ENCODE measurements around the gene PCBP3. TPM values are rescaled to one million over a fixed set of nuclear protein-coding genes. Genes with fewer than 3 reads are reported as not detected.

The PCBP3 gene
- total and polyA plus RNA-seq, 2 donors from 2014 or later = 2.3 to 5.4 TPM

GRCh38 chr21:45875416-45875760 lies 231.9 kb downstream of the PCBP3 start:
- H3K4me1 ChIP-seq (ENCODE audit: control insufficient read depth in 2 of 3, insufficient read depth in 2 of 3, low read depth in 1 of 3, low read length in 3 of 3) = peaks cover 0 to 4% (median 0%) of the 10 kb centered on the region in 3 donors
- H3K27ac ChIP-seq (ENCODE audit: low read depth in 2 of 2, low read length in 2 of 2) = no peak overlapping the region
- intact Hi-C loops (cut with DNase I) = no loop called here
- H3K27me3 ChIP-seq (ENCODE audit: control insufficient read depth, insufficient read depth, low read length) = peaks cover 3% of the 10 kb centered on the region
- no peak overlapping the region for H3K4me3 ChIP-seq (ENCODE audit: low read length in 3 of 3)
- TF ChIP-seq CTCF (IDR thresholded peaks at IDR 0.05; ENCODE audit: borderline replicate concordance, extremely low read depth, insufficient read depth) = no peak
- H3K9me3 ChIP-seq (ENCODE audit: control insufficient read depth in 2 of 3, insufficient read depth in 1 of 3, low read length in 3 of 3) = no peaks in the 10 kb centered on the region
- no peaks in the 10 kb centered on the region for H3K36me3 ChIP-seq (ENCODE audit: control insufficient read depth in 2 of 3, insufficient read depth in 3 of 3, low read length in 3 of 3)
- peak in 1 of 5 donors; percentile 34 for DNase-seq
- H3K9ac ChIP-seq (ENCODE audit: low read length in 3 of 3) = no peak overlapping the region
- no peak for FAIRE-seq

DNA sequence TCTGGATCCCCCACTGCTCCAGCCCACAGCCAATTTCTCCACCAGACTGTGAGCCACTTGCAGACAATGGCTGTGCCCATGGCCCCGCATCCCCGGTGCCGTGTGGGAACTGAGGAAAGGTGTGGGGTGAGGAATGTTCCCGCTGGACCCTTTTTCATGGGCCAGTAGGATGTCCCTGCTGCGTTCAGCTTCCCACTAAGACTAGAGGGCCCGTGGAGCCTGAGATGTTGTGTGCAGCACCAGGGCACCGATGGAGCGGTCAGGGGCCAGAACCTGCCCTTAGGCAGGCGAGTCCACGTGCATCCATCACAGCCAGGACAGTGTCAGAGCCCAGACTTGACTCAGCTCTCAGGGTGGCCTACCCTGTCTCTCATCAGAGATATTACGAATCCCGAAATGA lies 232.4 kb downstream of the PCBP3 start:
- Histone ChIP-seq H3K27me3 (ENCODE audit: control insufficient read depth, insufficient read depth, low read length) (peaks cover 3% of the 10 kb centered on the region), H3K36me3 (ENCODE audit: control insufficient read depth in 2 of 3, insufficient read depth in 3 of 3, low read length in 3 of 3) (no peaks in the 10 kb centered on the region), H3K27ac (ENCODE audit: low read depth in 2 of 2, low read length in 2 of 2) (no peak overlapping the region), H3K9me3 (ENCODE audit: control insufficient read depth in 2 of 3, insufficient read depth in 1 of 3, low read length in 3 of 3) (no peaks in the 10 kb centered on the region), H3K4me3 (ENCODE audit: low read length in 3 of 3) (no peak overlapping the region), H3K9ac (ENCODE audit: low read length in 3 of 3) (no peak overlapping the region), H3K4me1 (ENCODE audit: control insufficient read depth in 2 of 3, insufficient read depth in 2 of 3, low read depth in 1 of 3, low read length in 3 of 3) (peaks cover 0 to 4% (median 0%) of the 10 kb centered on the region in 3 donors)
- FAIRE-seq (no peak), DNase-seq (peak in 2 of 5 donors; percentile 46 to 51)
- TF ChIP-seq CTCF (IDR thresholded peaks at IDR 0.05; ENCODE audit: borderline replicate concordance, extremely low read depth, insufficient read depth) = no peak
- intact Hi-C loops (cut with DNase I) = no loop called here

- H3K9me3 ChIP-seq (ENCODE audit: control insufficient read depth in 2 of 3, insufficient read depth in 1 of 3, low read length in 3 of 3) = no peaks in the 10 kb centered on the region
- peaks cover 0 to 4% (median 0%) of the 10 kb centered on the region in 3 donors for H3K4me1 ChIP-seq (ENCODE audit: control insufficient read depth in 2 of 3, insufficient read depth in 2 of 3, low read depth in 1 of 3, low read length in 3 of 3)
- H3K9ac ChIP-seq (ENCODE audit: low read length in 3 of 3) = no peak overlapping the region
- DNase-seq (peak; percentile 71 to 96 (median 95)), FAIRE-seq (no peak)
- H3K36me3 ChIP-seq (ENCODE audit: control insufficient read depth in 2 of 3, insufficient read depth in 3 of 3, low read length in 3 of 3) = no peaks in the 10 kb centered on the region
- no peak overlapping the region for H3K4me3 ChIP-seq (ENCODE audit: low read length in 3 of 3)
- intact Hi-C loops (cut with DNase I) = no loop called here
- no peak overlapping the region for H3K27ac ChIP-seq (ENCODE audit: low read depth in 2 of 2, low read length in 2 of 2)
- no peak for TF ChIP-seq CTCF (IDR thresholded peaks at IDR 0.05; ENCODE audit: borderline replicate concordance, extremely low read depth, insufficient read depth)
- H3K27me3 ChIP-seq (ENCODE audit: control insufficient read depth, insufficient read depth, low read length) = peaks cover 3% of the 10 kb centered on the region
These were observed 233.1 kb downstream of the PCBP3 start for GRCh38 chr21:45876381-45877170.

DNA sequence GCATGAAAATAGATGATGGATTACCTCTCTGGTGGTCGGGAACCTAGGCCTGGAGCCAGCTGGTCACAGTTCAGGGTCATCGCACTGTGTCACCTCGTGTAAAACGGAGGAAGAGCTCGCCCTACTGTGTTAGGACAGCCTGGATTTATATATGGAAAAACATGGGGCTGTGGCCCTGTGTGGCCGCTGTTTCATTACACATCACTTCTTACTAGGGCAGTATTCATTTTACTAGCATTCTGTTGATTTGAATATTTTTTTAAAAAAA lies 233.6 kb downstream of the PCBP3 start:
- FAIRE-seq (no peak), DNase-seq (peak in 1 of 5 donors; percentile 40)
- TF ChIP-seq CTCF (IDR thresholded peaks at IDR 0.05; ENCODE audit: borderline replicate concordance, extremely low read depth, insufficient read depth) = no peak
- no peaks in the 10 kb centered on the region for H3K9me3 ChIP-seq (ENCODE audit: control insufficient read depth in 2 of 3, insufficient read depth in 1 of 3, low read length in 3 of 3)
- no peaks in the 10 kb centered on the region for H3K36me3 ChIP-seq (ENCODE audit: control insufficient read depth in 2 of 3, insufficient read depth in 3 of 3, low read length in 3 of 3)
- H3K4me3 ChIP-seq (ENCODE audit: low read length in 3 of 3) = no peak overlapping the region
- H3K27me3 ChIP-seq (ENCODE audit: control insufficient read depth, insufficient read depth, low read length) = peaks cover 3% of the 10 kb centered on the region
- intact Hi-C loops (cut with DNase I) = no loop called here
- H3K27ac ChIP-seq (ENCODE audit: low read depth in 2 of 2, low read length in 2 of 2) = no peak overlapping the region
- no peak overlapping the region for H3K9ac ChIP-seq (ENCODE audit: low read length in 3 of 3)
- peaks cover 0 to 4% (median 0%) of the 10 kb centered on the region in 3 donors for H3K4me1 ChIP-seq (ENCODE audit: control insufficient read depth in 2 of 3, insufficient read depth in 2 of 3, low read depth in 1 of 3, low read length in 3 of 3)

Data from kidney (tissue), 14 donors.